EL (cell line): ENCODE data around the gene MIGA2.
"Not testable (repeated sequence)": the region's sequence is repeated elsewhere in the genome, so short reads cannot be mapped to it uniquely, and the experiment has no call there.

Source experiments
- DNase-seq: peaks from one replicate; pipeline ENCODE4 v3.0.0-alpha.2; 2016

MIGA2 gene, protein sequence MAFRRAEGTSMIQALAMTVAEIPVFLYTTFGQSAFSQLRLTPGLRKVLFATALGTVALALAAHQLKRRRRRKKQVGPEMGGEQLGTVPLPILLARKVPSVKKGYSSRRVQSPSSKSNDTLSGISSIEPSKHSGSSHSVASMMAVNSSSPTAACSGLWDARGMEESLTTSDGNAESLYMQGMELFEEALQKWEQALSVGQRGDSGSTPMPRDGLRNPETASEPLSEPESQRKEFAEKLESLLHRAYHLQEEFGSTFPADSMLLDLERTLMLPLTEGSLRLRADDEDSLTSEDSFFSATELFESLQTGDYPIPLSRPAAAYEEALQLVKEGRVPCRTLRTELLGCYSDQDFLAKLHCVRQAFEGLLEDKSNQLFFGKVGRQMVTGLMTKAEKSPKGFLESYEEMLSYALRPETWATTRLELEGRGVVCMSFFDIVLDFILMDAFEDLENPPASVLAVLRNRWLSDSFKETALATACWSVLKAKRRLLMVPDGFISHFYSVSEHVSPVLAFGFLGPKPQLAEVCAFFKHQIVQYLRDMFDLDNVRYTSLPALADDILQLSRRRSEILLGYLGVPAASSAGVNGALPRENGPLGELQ

GRCh38 chr9:129036241-129036922 is at the start of gene MIGA2:
TSS of gene MIGA2 (plus strand) at chr9:129036626. CDS start at chr9:129040595, 3,969 bp downstream.
- peak; percentile 99 for DNase-seq

DNA sequence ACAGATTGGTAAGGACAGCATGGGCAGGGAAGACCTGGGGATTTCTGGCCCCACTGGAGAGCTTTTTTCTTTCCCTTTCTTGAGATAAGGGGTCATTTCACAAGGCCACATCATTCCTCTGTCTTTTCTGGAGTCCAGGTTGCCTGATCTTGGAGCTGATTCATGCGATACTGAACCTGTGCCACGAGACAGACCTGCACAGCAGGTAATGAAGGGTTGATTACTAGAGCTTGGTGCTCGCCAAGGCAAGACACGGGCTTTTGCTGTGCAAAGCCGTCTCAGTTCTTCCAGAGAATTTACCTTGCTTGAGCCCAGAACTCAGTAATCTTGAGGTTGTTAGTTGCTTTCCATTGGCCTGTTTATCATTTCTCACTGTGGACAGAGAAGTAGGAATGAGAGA is 49.8 kb upstream of the MIGA2 start:
- no peak for DNase-seq

DNA sequence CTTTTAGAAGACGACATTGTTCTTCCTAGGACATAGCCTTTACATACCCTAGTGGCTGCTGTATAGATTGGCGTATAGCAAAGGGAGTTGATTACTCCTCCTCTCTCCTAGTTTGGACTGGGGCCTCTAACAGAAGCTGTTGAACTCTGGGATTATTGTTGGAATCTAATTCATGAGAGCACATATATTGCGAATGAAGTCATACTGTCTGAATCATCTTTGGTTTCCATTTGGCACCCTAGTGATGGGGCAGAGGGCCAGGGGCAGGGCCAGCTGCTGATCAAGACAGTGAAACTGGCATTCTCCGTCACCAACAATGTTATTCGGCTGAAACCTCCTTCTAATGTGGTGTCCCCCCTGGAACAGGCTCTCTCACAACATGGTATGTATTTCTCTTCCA is 48.6 kb upstream of the MIGA2 start:
- peak; percentile 92 for DNase-seq

DNA sequence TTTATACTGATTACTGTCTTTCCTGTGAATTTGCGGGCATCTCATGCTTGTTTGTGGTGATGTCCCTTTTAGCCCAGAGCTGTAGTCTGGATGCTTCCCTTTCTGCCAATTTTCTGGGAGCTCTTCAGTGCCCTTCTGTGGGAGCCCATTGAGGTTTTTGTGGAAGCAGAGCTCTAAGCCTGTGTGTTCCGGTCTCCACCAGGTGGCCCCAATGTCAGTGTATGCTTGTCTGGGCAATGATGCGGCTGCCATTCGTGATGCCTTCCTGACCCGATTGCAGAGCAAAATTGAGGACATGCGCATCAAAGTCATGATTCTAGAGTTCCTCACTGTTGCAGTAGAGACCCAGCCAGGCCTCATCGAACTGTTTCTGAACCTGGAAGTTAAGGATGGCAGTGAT is 43.4 kb upstream of the MIGA2 start:
- no peak for DNase-seq

DNA sequence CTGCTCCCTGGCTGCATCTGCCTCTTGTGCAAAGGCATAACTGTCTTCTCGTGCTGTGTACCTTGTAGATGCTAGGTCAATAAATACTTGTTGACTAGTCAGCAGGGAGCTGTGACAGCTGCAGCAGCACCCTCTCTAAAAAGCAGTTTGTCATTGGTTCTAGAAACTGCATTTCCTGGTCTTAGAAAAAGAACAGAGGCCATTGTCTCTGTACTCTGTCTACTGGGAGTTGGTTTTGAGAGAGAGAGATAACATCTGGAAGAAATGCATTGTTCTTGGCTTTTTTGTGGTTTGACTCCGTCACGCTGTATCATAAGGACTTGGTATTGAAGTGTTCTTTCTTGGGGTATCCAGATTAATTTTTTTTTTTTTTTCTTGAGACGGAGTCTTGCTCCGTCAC is 40.6 kb upstream of the MIGA2 start:
- DNase-seq = no peak

DNA sequence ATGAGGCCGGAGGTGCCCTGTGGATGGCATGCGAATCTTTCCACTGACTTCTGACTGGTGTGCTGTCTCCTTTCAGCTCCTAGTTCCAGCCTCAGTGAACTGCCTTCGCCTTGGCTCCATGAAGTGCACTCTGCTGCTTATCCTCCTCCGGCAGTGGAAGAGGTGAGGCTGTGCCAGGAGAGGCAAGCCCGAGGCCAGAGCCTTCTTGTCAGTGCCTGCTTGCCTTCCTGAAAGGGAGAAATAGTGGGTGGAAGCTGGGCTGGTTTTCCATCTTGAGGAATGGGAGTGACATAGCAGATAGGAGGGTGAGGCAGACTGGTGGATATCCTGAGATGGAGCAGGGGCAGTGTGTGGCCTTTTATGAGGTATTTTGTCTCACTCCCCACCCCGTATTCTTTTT is 38.0 kb upstream of the MIGA2 start:
- no peak for DNase-seq

GRCh38 chr9:128999581-129000206 is 36.7 kb upstream of the MIGA2 start:
- DNase-seq = no peak

GRCh38 chr9:129001504-129002325 is 34.7 kb upstream of the MIGA2 start:
- DNase-seq = no peak

DNA sequence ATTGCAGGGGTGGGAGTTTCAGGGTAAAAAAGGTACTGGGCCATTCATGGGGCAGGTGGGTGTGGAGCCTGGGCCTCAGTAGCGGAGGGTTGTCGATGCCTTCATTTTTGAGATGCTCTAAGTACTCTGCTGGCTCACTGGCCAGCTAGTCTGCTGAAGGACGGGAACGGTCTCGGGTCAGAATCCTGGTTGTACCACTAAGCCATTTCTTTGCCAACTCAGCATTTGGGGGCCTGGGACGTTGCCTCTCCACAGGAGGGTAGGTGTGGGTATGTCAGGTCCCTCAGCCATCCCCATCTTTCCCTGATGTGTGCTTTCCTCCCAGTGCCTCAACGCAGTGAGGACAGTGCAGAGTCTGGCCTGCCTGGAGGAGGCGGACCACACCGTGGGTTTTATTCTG is 33.4 kb upstream of the MIGA2 start:
- DNase-seq = no peak

GRCh38 chr9:129004173-129004572 is 32.3 kb upstream of the MIGA2 start:
- DNase-seq = not testable (repeated sequence)

- DNase-seq = no peak
These were observed 31.0 kb upstream of the MIGA2 start for GRCh38 chr9:129005336-129005997.

- DNase-seq = peak; percentile 76
These were observed 29.9 kb upstream of the MIGA2 start for GRCh38 chr9:129006328-129007034.

DNA sequence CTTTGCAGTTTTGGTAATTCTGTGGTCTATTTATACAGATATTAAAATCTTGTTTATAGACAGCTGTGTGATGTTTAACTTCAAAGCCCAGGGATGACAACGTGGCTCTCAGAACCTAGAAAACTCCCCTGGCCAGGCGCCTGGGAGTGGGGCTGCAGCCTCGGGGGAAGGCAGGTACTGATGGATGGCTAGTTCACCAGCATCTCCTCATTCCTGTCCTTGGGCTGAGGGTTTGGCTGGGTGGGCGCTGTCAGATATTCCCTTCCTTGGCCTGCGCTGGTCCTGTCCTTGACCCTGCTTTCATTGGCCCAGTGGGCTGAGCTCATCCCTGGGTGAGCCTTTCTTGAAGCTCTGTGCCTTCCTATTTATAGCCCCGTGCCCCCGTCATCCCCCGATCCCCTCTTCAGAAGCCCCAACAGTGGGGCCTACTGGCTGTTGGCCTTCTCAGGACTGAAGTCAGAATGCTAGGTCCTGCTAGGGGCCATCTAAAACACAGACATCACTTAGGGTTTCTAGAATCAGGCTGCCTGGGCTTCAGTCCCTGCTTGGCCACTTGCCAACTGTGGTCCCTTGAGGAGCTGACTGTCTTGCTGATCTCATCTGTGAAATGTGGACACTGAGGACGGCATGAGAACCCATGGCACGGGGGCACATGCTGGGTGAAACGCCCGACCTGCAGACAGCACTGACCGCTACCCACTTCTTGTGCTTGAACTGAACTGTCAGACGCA is 29.2 kb upstream of the MIGA2 start:
- no peak for DNase-seq

DNA sequence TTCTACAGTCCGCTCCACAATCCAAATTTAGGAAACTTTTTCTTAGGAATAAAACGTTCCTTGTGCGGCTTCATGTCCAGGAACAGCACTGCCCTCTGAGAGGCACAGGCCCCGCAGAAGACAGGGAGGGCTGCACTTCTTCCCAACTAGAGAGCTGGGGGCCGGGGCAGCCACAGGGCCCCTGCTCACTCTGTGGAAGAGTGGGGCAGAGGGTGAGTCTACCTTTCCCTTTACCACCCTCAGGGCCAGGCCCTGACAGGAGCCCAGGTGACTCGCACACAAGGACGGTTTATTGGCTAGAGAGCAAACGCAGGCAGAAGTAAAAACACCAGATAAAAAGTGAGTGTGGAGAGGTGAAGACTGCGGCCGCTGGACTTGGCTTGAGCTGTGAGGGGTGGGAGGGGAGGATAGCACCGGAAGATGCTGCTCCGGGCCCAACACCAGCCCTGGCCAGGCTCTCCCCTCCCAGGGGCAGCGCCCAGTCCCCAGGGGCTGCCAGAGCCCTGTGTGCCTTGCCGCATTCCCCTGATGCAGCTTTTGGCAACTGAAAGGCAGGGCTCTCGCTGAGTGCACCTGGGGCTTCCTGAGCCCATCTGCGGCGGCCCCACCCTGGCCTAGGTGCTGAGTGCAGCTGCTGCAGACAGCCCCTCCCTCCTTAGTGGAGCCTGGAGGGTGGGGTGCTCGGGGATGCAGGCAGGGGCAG is 28.5 kb upstream of the MIGA2 start:
- no peak for DNase-seq

GRCh38 chr9:129008469-129008965 is 27.9 kb upstream of the MIGA2 start:
- DNase-seq = no peak

DNA sequence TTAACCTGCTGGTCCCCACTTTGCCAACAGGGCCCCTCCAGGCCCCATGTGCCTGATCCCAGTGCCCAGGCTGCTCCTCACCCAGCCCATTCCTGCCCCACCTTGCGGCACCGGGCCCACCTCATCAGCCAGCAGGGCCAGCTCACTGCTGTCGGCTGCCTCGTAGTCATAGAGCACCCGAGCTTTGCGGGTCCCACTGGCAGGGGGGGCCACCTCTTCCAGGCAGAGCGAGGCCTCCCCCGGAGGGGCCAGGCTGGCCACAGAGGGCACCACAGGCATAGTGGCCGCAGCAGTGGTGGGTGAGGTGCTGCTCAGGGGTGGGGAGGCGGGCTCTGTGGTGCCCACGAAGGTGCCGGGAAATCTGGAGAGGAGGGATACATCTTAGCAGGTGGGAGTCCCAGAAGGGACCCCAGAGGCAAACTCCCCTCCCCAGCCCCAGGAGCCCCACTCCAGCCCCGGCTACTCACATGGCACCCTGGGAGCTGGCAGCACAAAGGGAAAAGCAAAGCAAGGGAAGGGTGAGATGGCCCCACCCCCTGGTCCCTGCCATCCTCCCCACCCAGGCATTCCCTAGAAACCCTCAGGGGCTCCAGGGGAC is 27.3 kb upstream of the MIGA2 start:
- no peak for DNase-seq

- no peak for DNase-seq
These were observed 26.8 kb upstream of the MIGA2 start for GRCh38 chr9:129009584-129010141.

GRCh38 chr9:129010267-129010975 is 26.0 kb upstream of the MIGA2 start:
- no peak for DNase-seq
